Renal pelvis (tissue), 4 donors: ENCODE measurements around the gene USP49. TPM values are rescaled to one million over a fixed set of nuclear protein-coding genes. Genes with fewer than 3 reads are reported as not detected.

Source experiments
- DNase-seq: peaks from one replicate; pipeline ENCODE4 v3.0.0-alpha.2; 2013
- polyA plus RNA-seq, 3 donors: library from polyadenylated mRNA; unstranded; fragments of 120-200 nt; gene quantifications; one replicate each; pipeline ENCODE4 v1.2.1, GENCODE V29; 2013; ENCODE audit not compliant: insufficient read length in 3 of 3

Gene USP49
- polyA plus RNA-seq, 3 donors: 9.9 to 16.9 (median 14.9) TPM

GRCh38 chr6:41877051-41877680 is 18.0 kb downstream of the USP49 start:
- no peak for DNase-seq

GRCh38 chr6:41874741-41875140 is 20.4 kb downstream of the USP49 start:
- no peak for DNase-seq

DNA sequence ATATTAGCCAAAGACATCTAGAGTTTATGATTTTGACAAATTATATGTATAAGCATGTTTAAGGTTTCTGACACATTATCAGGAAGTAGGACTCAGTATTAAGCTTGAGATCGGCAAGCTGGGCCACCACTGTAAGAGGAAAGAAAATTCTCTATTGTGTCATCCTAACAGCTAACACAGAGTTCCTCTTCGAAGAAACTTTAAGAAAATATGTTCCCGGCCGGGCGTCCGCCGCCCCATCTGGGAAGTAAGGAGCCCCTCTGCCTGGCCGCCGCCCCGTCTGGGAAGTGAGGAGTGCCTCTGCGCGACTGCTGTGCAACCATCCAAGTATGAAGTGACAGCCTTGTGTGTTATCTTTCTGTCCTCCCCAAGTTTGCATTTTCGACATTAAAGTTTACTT is 23.0 kb downstream of the USP49 start:
- no peak for DNase-seq

GRCh38 chr6:41871691-41872090 is 23.5 kb downstream of the USP49 start:
- no peak for DNase-seq

GRCh38 chr6:41859356-41859755 is 35.8 kb downstream of the USP49 start:
- no peak for DNase-seq

DNA sequence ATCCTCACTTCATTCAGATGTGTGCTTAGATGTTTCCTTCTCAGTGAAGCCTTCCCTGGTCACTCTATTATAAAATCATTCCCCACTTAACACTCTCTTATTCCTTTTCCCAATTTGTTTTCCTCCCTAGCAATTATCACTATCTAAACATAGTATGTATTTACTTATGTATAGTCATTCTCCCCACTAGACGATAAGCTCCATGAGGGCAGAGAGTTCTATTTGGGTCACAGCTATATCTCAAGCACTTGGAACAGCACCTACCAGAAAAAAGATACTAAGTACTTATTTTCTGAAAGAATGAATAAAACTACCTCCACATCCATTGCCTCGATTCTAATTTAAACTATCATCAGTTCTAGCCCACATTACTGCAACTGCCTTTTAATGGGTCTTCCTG is 36.5 kb downstream of the USP49 start:
- DNase-seq: no peak

DNA sequence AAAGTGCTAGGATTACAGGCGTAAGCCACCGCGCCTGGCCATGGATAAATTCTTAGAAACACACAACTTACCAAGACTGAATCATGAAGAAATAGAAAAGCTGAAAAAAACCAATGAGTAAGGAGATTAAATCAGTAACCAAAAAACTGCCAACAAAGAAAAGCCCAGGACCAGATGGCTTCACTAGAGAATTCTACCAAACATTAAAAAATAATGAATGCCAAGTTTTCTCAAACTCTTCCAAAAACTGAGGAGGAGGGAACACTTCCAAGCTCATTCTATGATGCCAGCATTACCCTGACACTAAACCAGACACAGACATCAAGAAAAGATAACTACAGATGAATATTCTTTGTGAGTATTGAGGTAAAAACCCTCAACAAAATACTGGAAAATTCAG is 44.3 kb downstream of the USP49 start:
- DNase-seq: no peak

- DNase-seq: peak; percentile 37
These were observed 48.4 kb downstream of the USP49 start for GRCh38 chr6:41846666-41847237.

DNA sequence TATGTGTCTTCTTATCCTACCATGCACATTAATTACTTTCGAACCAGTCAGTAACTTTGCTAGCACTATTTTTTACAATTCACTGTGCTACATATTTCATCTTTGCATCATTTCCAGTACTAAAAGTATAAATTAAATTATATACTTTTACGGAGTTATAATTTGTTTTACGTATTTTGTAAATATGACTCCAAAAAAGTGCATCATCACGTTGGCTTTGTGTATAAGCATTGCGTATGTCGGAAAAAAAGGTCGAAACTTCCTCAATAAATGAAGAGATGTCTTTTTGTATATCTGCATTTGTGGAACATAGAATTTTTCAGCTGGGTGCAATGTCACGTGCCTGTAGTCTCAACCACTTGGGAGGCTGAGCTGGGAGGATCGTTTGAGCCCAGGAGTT is 52.0 kb downstream of the USP49 start:
- DNase-seq: no peak

- DNase-seq: no peak
These were observed 54.8 kb downstream of the USP49 start for GRCh38 chr6:41840326-41840725.

- DNase-seq: no peak
These were observed 58.5 kb downstream of the USP49 start for GRCh38 chr6:41836660-41837052.

GRCh38 chr6:41836022-41836659 is 59.0 kb downstream of the USP49 start:
- DNase-seq: no peak

DNA sequence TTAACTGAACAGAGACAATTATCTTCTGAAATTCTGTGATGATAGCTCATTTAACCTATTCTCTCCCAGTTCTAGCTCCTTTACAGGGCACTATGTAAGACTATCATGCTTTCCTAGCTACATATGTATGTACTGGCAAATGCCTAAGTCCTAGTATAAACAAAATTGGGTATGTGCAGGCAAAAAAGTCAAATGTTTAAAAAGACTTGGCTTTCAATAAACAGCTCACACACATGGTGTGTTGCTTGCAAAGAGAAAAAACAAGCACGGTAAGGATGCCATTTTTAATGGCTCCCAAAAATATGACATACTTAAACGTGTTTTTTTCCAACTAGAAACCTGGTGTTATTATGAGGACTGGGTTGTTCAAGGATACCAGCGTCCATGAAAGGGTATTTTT is 62.9 kb downstream of the USP49 start:
- no peak for DNase-seq

GRCh38 chr6:41826343-41827022 is 68.7 kb downstream of the USP49 start:
- DNase-seq: no peak

- no peak for DNase-seq
These were observed 70.3 kb downstream of the USP49 start for GRCh38 chr6:41824571-41825569.

DNA sequence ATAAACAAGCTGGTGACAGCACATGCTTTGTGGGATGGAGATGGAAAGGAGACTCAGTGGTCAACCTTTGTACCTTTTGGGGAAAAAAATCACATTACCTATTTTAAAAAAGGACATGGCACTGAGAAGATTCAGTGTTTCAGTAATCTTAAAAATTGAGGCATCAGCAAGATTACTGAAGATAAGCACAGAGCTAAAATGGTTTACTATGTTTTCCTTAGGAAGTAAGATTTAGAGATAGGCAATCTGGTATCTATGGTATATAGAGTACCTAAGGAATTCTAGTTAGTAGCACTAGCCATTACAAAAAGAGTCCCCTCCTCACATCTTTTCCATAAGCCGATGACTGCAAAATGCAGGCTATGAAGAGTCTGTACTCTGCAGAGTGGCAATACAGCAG is 72.0 kb downstream of the USP49 start:
- DNase-seq: no peak

DNA sequence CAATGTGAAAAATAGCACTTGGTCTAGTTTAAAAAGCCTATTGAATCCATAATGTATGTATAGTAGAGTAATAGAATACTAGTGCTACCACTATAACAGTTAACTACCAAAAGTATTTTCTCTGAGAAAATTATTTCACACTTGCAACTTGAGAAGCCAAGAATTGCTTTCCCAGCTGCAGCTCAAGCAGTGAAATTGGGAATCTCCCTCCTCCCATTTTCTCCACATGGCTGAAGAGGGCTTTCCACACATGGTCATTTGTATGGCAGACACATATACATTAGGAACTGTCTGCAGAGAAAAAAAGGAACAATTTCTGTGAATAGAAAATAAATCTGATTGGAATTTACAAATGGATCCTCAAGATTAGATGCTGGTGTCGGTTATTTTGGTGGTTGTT is 73.2 kb downstream of the USP49 start:
- DNase-seq: no peak

- DNase-seq: no peak
These were observed 73.9 kb downstream of the USP49 start for GRCh38 chr6:41821266-41821665.

DNA sequence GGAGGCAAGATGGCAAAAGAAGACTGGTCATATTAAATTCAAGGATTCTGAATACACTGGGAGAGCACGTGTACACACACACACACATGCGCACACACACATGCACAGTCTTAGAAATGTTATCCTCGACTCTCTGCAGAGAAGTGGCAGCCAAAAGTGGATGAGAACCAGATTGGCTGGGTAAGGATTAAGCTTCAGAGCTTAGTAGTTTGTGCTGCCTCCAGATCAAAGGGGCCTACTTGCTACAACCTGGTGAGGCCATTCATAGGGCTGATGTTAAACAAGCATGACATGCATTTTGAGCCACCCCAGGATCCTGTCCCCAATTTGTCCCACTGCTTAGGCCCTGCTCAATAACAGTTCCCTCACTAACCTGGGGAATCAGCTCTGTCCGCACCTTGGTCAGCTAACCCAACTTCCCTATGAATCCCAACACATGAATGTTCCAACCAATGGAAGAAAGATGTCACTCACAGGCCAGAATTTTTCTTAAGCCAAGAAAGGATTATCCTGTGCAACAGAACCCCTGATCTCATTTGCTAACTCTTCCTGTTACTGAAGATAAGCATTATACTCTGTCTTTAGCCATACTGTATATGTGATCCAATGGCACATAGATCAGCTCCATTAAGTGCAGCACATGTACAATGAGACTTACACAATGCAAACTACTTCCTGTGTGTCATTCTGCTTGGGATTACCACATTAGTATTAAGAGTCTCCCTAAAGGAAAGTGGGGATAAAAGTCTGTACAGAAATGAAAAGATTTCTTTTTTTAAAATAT is 76.7 kb downstream of the USP49 start:
- no peak for DNase-seq

GRCh38 chr6:41815587-41815986 is 79.6 kb downstream of the USP49 start:
- no peak for DNase-seq

GRCh38 chr6:41814629-41815028 is 80.5 kb downstream of the USP49 start:
- no peak for DNase-seq
